GM21576 (cell line): ENCODE results near the gene BOK.
"Not testable (repeated sequence)": the region's sequence is repeated elsewhere in the genome, so short reads cannot be mapped to it uniquely, and the experiment has no call there.

Source experiments
- ATAC-seq: cut with Tn5 transposase; IDR thresholded peaks from one replicate; pipeline ENCODE4 v1.9.1; 2021; ENCODE audit warnings: mild to moderate bottlenecking, moderate library complexity; ENCODE audit not compliant: unreplicated experiment

BOK gene

DNA sequence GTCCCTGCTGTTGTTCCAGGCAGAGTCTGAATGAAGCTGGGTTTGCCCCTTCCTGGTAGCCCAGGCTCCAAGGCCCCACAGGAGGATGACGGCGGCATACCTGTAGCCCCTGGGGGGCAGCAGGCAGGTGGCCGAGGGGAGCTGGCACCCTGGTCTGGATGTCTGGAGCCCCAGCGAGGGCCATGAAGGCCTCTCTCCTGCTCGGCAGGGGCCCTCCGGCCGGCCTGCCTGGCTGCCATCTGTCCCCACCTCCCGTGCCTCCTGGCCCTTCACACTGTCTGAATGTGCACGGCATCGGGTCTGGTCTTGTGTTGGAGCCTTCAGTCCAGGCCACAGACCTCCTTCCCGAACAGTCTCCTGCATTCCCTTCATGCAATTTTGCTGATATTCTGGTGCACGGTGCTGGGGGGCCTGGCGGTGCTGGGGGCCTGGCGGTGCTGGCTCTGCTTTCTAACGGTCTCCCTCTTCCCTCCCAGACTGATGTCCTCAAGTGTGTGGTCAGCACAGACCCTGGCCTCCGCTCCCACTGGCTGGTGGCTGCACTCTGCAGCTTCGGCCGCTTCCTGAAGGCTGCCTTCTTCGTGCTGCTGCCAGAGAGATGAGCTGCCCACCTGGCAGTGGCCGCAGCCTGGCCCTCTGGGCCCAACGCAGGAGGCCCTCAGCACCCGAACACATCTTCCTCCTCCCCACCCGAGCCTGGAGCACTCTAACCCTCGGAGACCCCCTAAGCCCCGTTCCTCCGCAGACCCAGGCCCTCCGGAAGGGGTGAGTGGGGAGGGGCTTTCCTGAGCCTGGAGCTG lies 13.5 kb downstream of the BOK start:
- no peak for ATAC-seq

DNA sequence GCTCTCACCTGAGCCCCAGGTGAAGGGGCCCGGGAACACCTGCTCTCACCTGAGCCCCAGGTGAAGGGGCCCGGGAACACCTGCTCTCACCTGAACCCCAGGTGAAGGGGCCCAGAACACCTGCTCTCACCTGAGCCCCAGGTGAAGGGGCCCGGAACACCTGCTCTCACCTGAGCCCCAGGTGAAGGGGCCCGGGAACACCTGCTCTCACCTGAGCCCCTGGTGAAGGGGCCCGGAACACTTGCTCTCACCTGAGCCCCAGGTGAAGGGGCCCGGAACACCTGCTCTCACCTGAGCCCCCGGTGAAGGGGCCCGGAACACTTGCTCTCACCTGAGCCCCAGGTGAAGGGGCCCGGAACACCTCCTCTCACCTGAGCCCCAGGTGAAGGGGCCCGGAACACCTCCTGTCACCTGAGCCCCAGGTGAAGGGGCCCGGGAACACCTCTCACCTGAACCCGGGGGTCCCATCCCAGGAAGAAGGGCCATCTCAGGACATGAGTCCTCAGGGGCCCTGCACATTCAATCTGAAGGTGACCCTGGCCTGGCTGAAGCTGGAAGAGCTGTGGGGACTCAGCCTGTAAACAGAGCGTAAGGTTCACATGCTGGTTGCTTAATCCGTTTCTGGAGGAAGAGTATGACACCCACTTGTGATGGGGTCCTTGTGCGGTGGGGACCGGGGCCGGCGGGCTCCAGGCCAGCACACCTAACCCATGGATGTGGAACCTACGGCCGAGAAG lies 14.5 kb downstream of the BOK start:
- not testable (repeated sequence) for ATAC-seq

- ATAC-seq: no peak
Measured at GRCh38 chr2:241573741-241574140, 15.2 kb downstream of the BOK start.

GRCh38 chr2:241574911-241575623 lies 16.5 kb downstream of the BOK start:
- no peak for ATAC-seq

DNA sequence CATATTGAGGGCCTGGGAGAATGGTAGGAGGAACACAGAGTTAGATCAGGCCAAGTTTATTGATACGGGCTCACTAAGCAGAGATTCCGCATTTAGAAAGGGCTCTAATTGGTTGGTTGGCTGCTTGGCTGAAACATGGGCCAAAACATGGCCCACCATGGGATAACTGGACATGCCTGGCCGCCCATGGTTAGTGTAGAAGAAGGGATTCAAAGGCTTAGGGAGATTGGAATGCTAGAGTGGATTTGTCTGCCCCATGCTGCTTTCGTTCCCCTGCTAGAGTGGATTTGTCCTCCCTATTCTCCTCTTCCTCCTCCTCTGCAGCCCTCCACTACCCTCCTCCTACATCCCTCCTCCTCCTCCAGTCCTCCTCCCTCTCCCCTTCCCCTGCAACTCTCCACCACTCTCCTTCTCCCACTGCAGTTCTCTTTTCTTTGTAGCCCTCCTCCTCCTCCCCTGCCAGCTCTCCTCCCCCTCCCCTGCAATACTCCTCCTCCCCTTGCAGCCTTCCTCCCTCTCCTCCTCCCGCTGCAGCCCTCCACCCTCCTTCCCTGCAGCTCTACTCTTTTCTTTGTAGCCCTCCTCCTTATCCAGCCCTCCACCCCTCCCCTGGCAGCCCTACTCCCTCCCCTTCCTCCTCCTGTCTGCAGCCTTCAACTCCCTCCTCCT lies 17.2 kb downstream of the BOK start:
- ATAC-seq: no peak

DNA sequence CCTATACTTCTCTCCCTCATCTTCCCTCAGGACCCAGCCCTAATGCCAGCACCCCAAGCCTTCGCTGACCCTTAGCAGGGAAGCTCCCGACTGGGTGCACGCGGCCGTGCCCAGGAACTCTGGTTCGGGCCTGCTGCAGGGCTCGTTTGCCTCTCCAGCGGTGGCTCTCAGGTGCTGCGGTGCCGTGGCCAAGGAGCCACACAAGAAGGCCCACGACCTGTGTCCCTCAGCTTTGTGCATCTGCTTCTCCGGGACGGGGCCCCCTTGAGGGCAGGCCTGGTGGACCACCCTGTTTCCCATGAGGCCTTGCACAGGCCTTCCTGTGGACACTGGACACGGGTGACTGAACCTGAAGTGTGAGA lies 17.7 kb downstream of the BOK start:
- no peak for ATAC-seq

GRCh38 chr2:241577413-241578122 lies 19.0 kb downstream of the BOK start:
- no peak for ATAC-seq

DNA sequence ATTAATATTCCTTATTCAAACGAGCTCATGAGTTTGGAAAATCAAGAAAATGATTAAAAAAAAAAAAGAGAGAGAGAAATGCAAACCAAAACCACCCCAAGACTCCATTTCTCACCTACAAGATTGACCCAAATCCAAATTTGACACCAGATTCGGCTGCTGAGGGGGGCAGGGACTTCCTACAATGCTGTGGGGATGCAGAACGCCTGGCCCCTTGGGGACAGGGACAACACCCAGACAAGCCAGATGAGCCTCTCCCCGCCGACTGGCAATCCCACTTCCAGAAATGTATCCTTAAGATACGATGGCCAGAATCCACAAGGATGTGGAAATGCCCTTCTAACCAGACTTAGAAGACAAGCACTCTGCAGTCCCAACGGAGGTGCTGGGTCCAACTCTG lies 20.7 kb downstream of the BOK start:
- ATAC-seq: no peak

- ATAC-seq: no peak
Measured at GRCh38 chr2:241582328-241582727, 23.8 kb downstream of the BOK start.

DNA sequence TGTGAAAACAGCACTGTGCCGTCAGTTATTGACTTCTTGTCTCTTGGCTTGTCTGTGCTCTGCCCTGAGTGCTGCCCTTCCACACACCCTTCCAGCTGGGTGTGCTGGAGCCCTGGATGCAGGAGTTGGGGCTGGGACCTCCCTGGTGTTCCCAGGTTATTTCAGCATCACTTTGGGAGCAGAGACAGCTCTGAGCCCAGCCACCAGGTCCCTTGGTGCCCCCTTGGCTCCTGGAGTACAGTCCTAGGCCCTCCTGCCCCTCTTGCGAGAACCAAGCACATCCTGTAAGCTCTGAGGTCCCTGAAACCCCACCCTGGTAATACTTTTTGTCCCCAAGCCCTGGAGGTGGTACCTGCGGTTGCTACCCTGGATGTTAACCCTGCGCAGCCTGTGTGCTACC lies 24.3 kb downstream of the BOK start:
- no peak for ATAC-seq

GRCh38 chr2:241584436-241584835 lies 25.9 kb downstream of the BOK start:
- ATAC-seq: no peak

GRCh38 chr2:241586564-241587264 lies 28.2 kb downstream of the BOK start:
- no peak for ATAC-seq

GRCh38 chr2:241589863-241590262 lies 31.3 kb downstream of the BOK start:
- ATAC-seq: not testable (repeated sequence)

DNA sequence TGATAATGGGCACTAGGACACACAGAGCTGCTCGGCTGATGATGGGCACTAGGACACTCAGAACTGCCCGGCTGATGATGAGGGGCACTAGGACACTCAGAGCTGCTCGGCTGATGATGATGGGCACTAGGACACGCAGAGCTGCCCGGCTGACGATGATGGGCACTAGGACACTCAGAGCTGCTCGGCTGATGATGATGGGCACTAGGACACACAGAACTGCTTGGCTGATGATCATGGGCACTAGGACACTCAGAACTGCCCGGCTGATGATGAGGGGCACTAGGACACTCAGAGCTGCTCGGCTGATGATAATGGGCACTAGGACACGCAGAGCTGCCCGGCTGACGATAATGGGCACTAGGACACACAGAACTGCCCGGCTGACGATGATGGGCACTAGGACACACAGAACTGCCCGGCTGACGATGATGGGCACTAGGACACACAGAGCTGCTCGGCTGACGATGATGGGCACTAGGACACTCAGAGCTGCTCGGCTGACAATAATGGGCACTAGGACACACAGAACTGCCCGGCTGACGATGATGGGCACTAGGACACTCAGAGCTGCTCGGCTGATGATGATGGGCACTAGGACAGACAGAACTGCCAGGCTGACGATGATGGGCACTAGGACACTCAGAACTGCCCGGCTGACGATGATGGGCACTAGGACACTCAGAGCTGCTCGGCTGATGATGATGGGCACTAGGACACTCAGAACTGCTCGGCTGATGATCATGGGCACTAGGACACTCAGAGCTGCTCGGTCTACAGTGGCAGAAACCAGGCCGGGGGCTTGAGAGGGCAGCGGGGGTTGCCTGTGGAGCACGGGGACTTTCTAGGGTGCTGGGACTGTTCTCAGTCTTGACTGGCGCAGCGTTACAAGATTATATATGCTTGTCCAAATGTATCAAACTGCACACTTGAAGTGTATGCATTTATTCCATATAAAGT lies 32.2 kb downstream of the BOK start:
- ATAC-seq: not testable (repeated sequence)

DNA sequence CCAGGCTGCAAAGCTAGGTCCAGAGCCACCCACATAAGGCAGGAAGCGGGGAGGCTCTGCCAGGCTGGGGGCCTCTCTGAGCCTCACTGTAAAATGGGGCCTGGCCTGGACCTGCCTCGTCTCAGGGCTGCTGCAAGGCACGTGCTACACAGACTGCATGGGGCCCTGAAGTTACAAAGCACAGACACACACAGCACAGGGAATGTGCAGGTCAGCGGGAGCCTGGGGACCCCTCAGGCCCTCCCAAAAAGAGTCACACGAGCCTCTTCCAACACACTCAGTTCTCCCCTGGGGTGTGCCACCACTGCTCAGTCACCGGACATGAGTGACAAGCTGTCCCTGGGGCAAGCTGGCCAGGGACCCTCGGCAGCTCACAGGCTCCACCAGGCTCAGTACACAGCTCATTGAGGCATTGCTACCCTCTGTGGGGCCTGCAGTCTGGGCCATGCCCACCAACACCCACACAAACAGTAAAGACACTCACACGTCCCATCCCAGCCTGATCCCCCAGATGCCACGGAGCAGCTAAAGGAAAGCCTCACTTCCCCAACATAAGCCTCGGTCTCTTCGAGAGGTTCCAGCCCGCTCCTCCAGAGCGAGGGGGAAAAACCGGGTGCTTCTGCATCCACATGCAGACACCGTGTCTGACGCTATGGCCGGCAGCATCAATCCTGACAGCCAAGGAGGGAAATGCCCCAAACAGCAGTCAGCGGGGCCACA lies 33.7 kb downstream of the BOK start:
- no peak for ATAC-seq

- no peak for ATAC-seq
Measured at GRCh38 chr2:241593271-241593670, 34.7 kb downstream of the BOK start.

DNA sequence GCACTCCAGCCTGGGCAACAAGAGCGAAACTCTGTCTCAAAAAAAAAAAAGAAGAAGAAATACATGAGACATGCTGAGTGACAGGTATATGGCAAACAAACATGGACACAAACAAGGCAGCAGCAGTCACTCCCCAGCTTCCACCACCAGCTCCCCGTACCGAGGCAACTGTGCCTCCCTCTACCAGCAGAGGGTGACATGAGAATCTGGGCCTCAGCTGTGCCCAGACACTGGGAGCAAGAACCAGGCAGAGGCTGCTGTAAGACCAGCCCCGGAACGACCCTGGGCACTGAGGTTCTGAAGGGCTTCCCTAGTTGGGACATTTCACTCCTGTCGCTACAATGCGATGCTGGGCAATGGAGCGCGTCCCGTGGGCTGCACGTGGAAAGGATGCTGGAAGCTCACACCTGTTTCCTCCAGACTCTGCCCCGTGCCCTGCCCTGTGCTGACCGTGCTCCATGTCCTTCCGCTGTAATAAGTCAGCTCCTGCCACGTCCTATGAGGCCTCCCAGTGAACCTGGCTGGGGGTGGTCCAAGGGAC lies 37.1 kb downstream of the BOK start:
- no peak for ATAC-seq

- ATAC-seq: no peak
Measured at GRCh38 chr2:241597561-241597960, 39.0 kb downstream of the BOK start.
